SK-N-SH (cell line): ENCODE results near the gene SPAG9. TPM values are rescaled to one million over a fixed set of nuclear protein-coding genes. Genes with fewer than 3 reads are reported as not detected.

Experiments
- CTCF ChIA-PET: fragments of 300-600, 350-600 bp; formaldehyde crosslinking; extraction: SDS; loops from one replicate; lab custom pipeline; 2021; lab: Yijun Ruan, JAX
- POLR2A ChIA-PET: fragments of 350-600 bp; sonication (Branson Sonifier 250); formaldehyde crosslinking; extraction: SDS; loops from one replicate; lab custom pipeline; 2020; ENCODE audit warnings: antibody characterized with exemption, inconsistent platforms; lab: Yijun Ruan, JAX
- DNase-seq: peaks from one replicate; pipeline ENCODE4 v3.0.0; 2012
- H2AFZ ChIP-seq: fragments of 200-600 bp; sonication (generic); 2 replicates; pipeline ENCODE4 v1.8.1; 2016; ENCODE audit warnings: antibody characterized with exemption, mild to moderate bottlenecking, low read depth
- H3F3A ChIP-seq: fragments of 200-600 bp; sonication (generic); replicated peaks from 2 replicates; pipeline ENCODE3; 2016; ENCODE audit warnings: antibody characterized with exemption, mild to moderate bottlenecking; ENCODE audit not compliant: insufficient read depth
- H3K27ac ChIP-seq, 2 experiments: fragments of 200-500 bp in 1 of 2; fragments of 200-600 bp in 1 of 2; sonication (Bioruptor generic) in 1 of 2; sonication (generic), shearing (Covaris generic) in 1 of 2; 2 replicates each; pipeline versions ENCODE4 v1.5.1 to v1.6.1; 2014 to 2016; ENCODE audit warnings: low read depth in 2 of 2, inconsistent platforms in 1 of 2, low read length in 1 of 2, mild to moderate bottlenecking in 1 of 2, mixed read lengths in 1 of 2
- H3K27me3 ChIP-seq: fragments of 200-600 bp; sonication (generic), shearing (Covaris generic); 2 replicates; pipeline ENCODE4 v1.6.1; 2016; ENCODE audit warnings: mixed run types; ENCODE audit not compliant: insufficient read depth
- H3K36me3 ChIP-seq, 2 experiments: fragments of 200-500 bp in 1 of 2; fragments of 200-600 bp in 1 of 2; sonication (Bioruptor generic) in 1 of 2; sonication (generic) in 1 of 2; replicated peaks in 1 of 2; 2 replicates each; pipeline versions ENCODE3 to v1.5.1; 2014 to 2016; ENCODE audit warnings: low read length in 1 of 2, mild to moderate bottlenecking in 1 of 2; ENCODE audit not compliant: insufficient read depth in 2 of 2, control insufficient read depth in 1 of 2
- H3K4me1 ChIP-seq, 2 experiments: fragments of 200-500 bp in 1 of 2; fragments of 200-600 bp in 1 of 2; sonication (Bioruptor generic) in 1 of 2; sonication (generic), shearing (Covaris generic) in 1 of 2; 2 replicates each; pipeline versions ENCODE4 v1.5.1 to v1.6.1; 2014 to 2016; ENCODE audit warnings: low read depth in 1 of 2, low read length in 1 of 2, mixed run types in 1 of 2; ENCODE audit not compliant: insufficient read depth in 2 of 2, control insufficient read depth in 1 of 2
- H3K4me2 ChIP-seq: fragments of 200-600 bp; sonication (generic), shearing (Covaris generic); 2 replicates; pipeline ENCODE4 v1.6.1; 2017; ENCODE audit warnings: mixed run types
- H3K4me3 ChIP-seq, 2 experiments: fragments of 200-500 bp in 1 of 2; fragments of 200-600 bp in 1 of 2; sonication (Bioruptor generic) in 1 of 2; sonication (generic), shearing (Covaris generic) in 1 of 2; 2 replicates each; pipeline versions ENCODE4 v1.5.1 to v1.8.1; 2014 to 2016; ENCODE audit warnings: low read depth in 2 of 2, inconsistent platforms in 1 of 2, low read length in 1 of 2, mild to moderate bottlenecking in 1 of 2, mixed read lengths in 1 of 2, moderate library complexity in 1 of 2
- H3K79me2 ChIP-seq: fragments of 200-600 bp; sonication (generic); 2 replicates; pipeline ENCODE4 v1.8.1; 2017; ENCODE audit warnings: mild to moderate bottlenecking; ENCODE audit not compliant: insufficient read depth
- H3K9ac ChIP-seq: fragments of 200-600 bp; sonication (generic); 2 replicates; pipeline ENCODE4 v1.6.1; 2017; ENCODE audit warnings: mixed run types
- H3K9me2 ChIP-seq: fragments of 200-600 bp; sonication (generic); 2 replicates; pipeline ENCODE4 v1.6.1; 2017; ENCODE audit warnings: mixed run types
- H3K9me3 ChIP-seq: fragments of 200-600 bp; sonication (generic); 2 replicates; pipeline ENCODE4 v1.6.1; 2017; ENCODE audit warnings: mixed run types, mild to moderate bottlenecking, moderate library complexity
- H4K20me1 ChIP-seq: fragments of 200-600 bp; sonication (generic); 2 replicates; pipeline ENCODE4 v1.6.1; 2017; ENCODE audit warnings: mild to moderate bottlenecking, mixed run types; ENCODE audit not compliant: insufficient read depth
- CHD2 ChIP-seq: fragments of 150-350 bp; IDR thresholded peaks from 2 replicates; pipeline ENCODE4 v1.6.1; 2018; ENCODE audit warnings: low read length; ENCODE audit not compliant: partially characterized antibody
- ELF1 ChIP-seq: IDR thresholded peaks from 2 replicates; pipeline ENCODE4 v1.4.0; 2012
- EZH2phosphoT487 ChIP-seq: fragments of 200-600 bp; sonication (generic); IDR thresholded peaks from 2 replicates; pipeline ENCODE4 v1.6.1; 2017; ENCODE audit warnings: low read depth, mixed run types, mild to moderate bottlenecking, antibody characterized with exemption, moderate library complexity, borderline replicate concordance
- GABPA ChIP-seq: IDR thresholded peaks from 2 replicates; pipeline ENCODE4 v1.4.0; 2012; ENCODE audit warnings: low read depth, mild to moderate bottlenecking
- GATA2 ChIP-seq: sonication (generic); formaldehyde crosslinking; IDR thresholded peaks from 2 replicates; pipeline ENCODE4 v1.5.0; 2020; ENCODE audit warnings: mild to moderate bottlenecking, missing genetic modification reagents
- JUND ChIP-seq: IDR thresholded peaks from 2 replicates; pipeline ENCODE4 v1.4.0; 2012
- MEF2A ChIP-seq: IDR thresholded peaks from 2 replicates; pipeline ENCODE4 v1.4.0; 2012; ENCODE audit warnings: low read depth, borderline replicate concordance
- MXI1 ChIP-seq: IDR thresholded peaks from 2 replicates; pipeline ENCODE4 v1.6.1; 2012; ENCODE audit warnings: mild to moderate bottlenecking, low read depth, low read length, improper control_type of control experiment
- NFIC ChIP-seq: IDR thresholded peaks from 2 replicates; pipeline ENCODE4 v1.4.0; 2012; ENCODE audit warnings: borderline replicate concordance
- NRF1 ChIP-seq: IDR thresholded peaks from 2 replicates; pipeline ENCODE4 v1.6.1; 2012; ENCODE audit warnings: low read depth, mild to moderate bottlenecking, low read length
- RCOR1 ChIP-seq: fragments of 150-350 bp; IDR thresholded peaks from 2 replicates; pipeline ENCODE4 v1.6.1; 2017; ENCODE audit warnings: antibody characterized with exemption, low read length
- RFX5 ChIP-seq: IDR thresholded peaks from 2 replicates; pipeline ENCODE4 v1.6.1; 2012; ENCODE audit warnings: mild to moderate bottlenecking, improper control_type of control experiment, low read length
- RXRA ChIP-seq: IDR thresholded peaks from 2 replicates; pipeline ENCODE4 v1.4.0; 2012; ENCODE audit warnings: low read depth, mild to moderate bottlenecking, borderline replicate concordance
- SMC3 ChIP-seq: IDR thresholded peaks from 2 replicates; pipeline ENCODE4 v1.6.1; 2012; ENCODE audit warnings: low read depth, low read length, improper control_type of control experiment
- TAF1 ChIP-seq: IDR thresholded peaks from 2 replicates; pipeline ENCODE4 v1.6.1; 2012; ENCODE audit warnings: low read depth, mild to moderate bottlenecking, low read length, moderate library complexity, borderline replicate concordance
- TEAD4 ChIP-seq: IDR thresholded peaks from 2 replicates; pipeline ENCODE4 v1.4.0; 2012; ENCODE audit warnings: mild to moderate bottlenecking, borderline replicate concordance; ENCODE audit not compliant: insufficient read depth
- WGBS: methylation state at CpG from one replicate; pipeline ENCODE4 v1.1.6; 2017; ENCODE audit warnings: low lambda C conversion rate; 5-methylcytosine and 5-hydroxymethylcytosine counted together
- polyA plus RNA-seq, 3 experiments: library from polyadenylated mRNA; depleted of rRNA; stranded (reverse); fragments of >200 nt; gene quantifications; 2 replicates each; pipeline ENCODE4 v1.2.3, GENCODE V29; 2012
- TF ChIP-seq, protein P1 (sequence below): IDR thresholded peaks from 2 replicates; pipeline ENCODE4 v1.4.0; 2012; ENCODE audit warnings: low read depth
- TF ChIP-seq, protein P2 (sequence below): IDR thresholded peaks from 2 replicates; pipeline ENCODE4; 2012
- TF ChIP-seq, protein P3 (sequence below): fragments of 200-600 bp; sonication (generic); IDR thresholded peaks from 2 replicates; pipeline ENCODE4 v1.6.1; 2017; ENCODE audit warnings: antibody characterized with exemption, mild to moderate bottlenecking, moderate library complexity

SPAG9 gene
- polyA plus RNA-seq, 1 of the 3 experiments (the other 2 are of a cell fraction), result 32.1 TPM

DNA sequence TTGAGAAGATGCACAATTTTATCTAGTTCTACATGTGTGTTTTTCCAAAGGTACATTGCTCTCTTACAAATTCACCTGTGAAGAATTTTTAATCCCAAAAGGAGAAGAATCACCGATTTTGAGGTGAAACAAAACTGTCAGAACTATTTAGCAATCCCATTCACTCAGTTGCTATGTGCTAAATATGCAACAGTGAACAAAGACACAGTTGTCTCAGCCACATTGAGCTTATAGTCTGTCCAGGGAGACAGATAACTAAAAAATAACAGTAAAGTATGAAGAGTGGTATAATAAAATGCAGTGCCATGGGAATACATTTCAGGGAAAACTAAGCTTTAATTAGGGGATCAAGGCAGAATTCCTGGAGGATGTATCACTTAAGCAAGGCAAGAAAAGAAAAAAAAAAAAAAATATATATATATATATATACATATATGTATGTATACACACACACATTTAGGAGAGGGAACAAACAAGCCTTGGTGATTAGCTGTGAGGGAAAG lies 110.4 kb downstream of the SPAG9 start:
- Histone ChIP-seq H3K4me3 (no peak overlapping the region), H3F3A (peaks cover 19% of the 10 kb centered on the region), H3K36me3 (peaks cover 58 to 78% of the 10 kb centered on the region in 2 experiments)
- no peak for TF ChIP-seq MEF2A
- no peak for TF ChIP-seq RFX5
- TF ChIP-seq JUND, result no peak
- no peak for TF ChIP-seq NRF1
- TF ChIP-seq SMC3, result no peak
- TF ChIP-seq, all 33 proteins: peak for 0
- no peak overlapping the region for H3K4me2 ChIP-seq
- no peaks in the 10 kb centered on the region for H3K9me3 ChIP-seq
- H3K9me2 ChIP-seq, result no peaks in the 10 kb centered on the region
- no peak overlapping the region for H2AFZ ChIP-seq
- H4K20me1 ChIP-seq, result no peaks in the 10 kb centered on the region
- no peak overlapping the region for H3K27ac ChIP-seq
- ChIA-PET CTCF (interaction anchor here (0.6 to 1.9 kb wide), 13 partner anchors 9 to 1036 kb away, joined by 3 to 14 read pairs (median 5); partner anchors contain the start of gene NME1), POLR2A (interaction anchor here (0.7 kb wide), 1 partner anchor 144 kb away, joined by 3 read pairs; no protein-coding TSS in a partner anchor)
- H3K79me2 ChIP-seq, result peaks cover 16% of the 10 kb centered on the region
- WGBS, result 92% methylated on average over 1 of the region's 1 CpG
- no peak for DNase-seq
- H3K27me3 ChIP-seq, result no peaks in the 10 kb centered on the region
- no peak overlapping the region for H3K9ac ChIP-seq
- H3K4me1 ChIP-seq, result peaks cover 2 to 5% of the 10 kb centered on the region in 2 experiments; a peak in 2 of 4 replicates

DNA sequence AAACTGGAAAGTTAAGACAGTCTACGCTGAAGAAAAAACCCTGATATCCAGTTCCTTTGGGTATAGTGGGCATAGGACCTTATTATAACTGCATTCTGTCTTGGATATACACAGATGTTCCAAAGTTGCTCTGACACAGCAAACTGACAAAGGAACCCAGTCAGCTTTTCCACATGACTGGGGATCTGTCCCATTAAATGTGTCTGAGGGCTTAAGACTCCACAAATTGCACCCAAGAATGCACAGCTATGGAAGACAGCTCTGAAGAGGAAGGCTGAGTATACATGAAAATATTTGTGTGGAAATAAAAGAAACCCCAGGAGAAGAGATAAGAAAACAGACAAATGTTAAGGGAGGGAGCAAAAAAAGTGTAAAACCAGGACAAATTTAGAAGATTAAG lies 114.1 kb downstream of the SPAG9 start:
- peaks cover 24% of the 10 kb centered on the region for H3F3A ChIP-seq
- H3K27ac ChIP-seq, result peak overlapping the region in 1 of 2 experiments; percentile 1; a peak in 1 of 4 replicates
- TF ChIP-seq SMC3 (no peak), CHD2 (no peak), RFX5 (no peak), TEAD4 (no peak)
- TF ChIP-seq, all 33 proteins: peak for 0
- H3K36me3 ChIP-seq, result peaks cover 57 to 78% of the 10 kb centered on the region in 2 experiments
- no peak overlapping the region for H3K9ac ChIP-seq
- no peaks in the 10 kb centered on the region for H3K4me1 ChIP-seq
- no peak overlapping the region for H3K4me2 ChIP-seq
- ChIA-PET POLR2A (interaction anchor here (0.6 kb wide), 1 partner anchor 166 kb away, joined by 4 read pairs; no protein-coding TSS in a partner anchor), CTCF (interaction anchor here (0.9 to 11.1 kb wide), 6 partner anchors 10 to 154 kb away, joined by 3 to 247 read pairs (median 13); partner anchors contain the start of gene NME1)
- H3K27me3 ChIP-seq, result no peaks in the 10 kb centered on the region
- H2AFZ ChIP-seq, result no peak overlapping the region
- no peak for DNase-seq
- WGBS, result 95% methylated on average over 1 of the region's 1 CpG
- H3K9me3 ChIP-seq, result no peaks in the 10 kb centered on the region
- H3K4me3 ChIP-seq, result no peak overlapping the region
- no peaks in the 10 kb centered on the region for H4K20me1 ChIP-seq
- H3K9me2 ChIP-seq, result no peaks in the 10 kb centered on the region
- peaks cover 8% of the 10 kb centered on the region; the same call in 1 of the 2 replicates for H3K79me2 ChIP-seq

DNA sequence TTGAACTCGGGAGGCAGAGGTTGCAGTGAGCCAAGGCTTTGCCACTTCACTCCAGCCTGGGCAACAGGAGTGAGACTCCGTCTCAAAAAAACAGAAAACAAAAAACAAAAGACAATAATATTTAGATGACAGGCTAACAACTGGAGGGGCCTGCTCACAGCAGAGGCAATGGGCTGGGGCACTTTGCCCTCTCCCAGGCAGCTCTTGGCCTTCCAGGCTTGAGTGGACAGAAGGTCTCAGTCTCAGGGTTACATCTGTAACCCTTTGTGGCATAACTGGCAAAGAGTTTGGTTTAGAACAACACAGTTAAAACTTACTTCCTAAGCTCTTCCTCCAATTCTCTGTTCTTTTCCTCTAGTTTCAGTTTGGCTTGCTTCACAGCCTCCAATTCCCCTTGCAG lies 114.9 kb downstream of the SPAG9 start:
- Histone ChIP-seq H3K36me3 (peaks cover 63 to 77% of the 10 kb centered on the region in 2 experiments), H3K27me3 (no peaks in the 10 kb centered on the region), H3K4me3 (no peak overlapping the region), H4K20me1 (no peaks in the 10 kb centered on the region), H3K4me2 (no peak overlapping the region), H3K9ac (no peak overlapping the region), H2AFZ (no peak overlapping the region), H3K27ac (no peak overlapping the region), H3F3A (peaks cover 29% of the 10 kb centered on the region), H3K79me2 (peaks cover 8% of the 10 kb centered on the region; the same call in 1 of the 2 replicates), H3K4me1 (no peaks in the 10 kb centered on the region), H3K9me2 (no peaks in the 10 kb centered on the region), H3K9me3 (no peaks in the 10 kb centered on the region)
- ChIA-PET POLR2A (interaction anchor here (2.3 kb wide), 1 partner anchor 147 kb away, joined by 6 read pairs; the partner anchor contains the start of gene NME1), CTCF (interaction anchor here (0.9 to 11.1 kb wide), 6 partner anchors 9 to 147 kb away, joined by 3 to 247 read pairs (median 13); partner anchors contain the start of genes NME1 and SPAG9)
- WGBS, result 100% methylated on average over 2 of the region's 2 CpGs
- no peak for DNase-seq
- TF ChIP-seq NFIC (no peak), ELF1 (no peak), NRF1 (no peak), RCOR1 (no peak), EZH2phosphoT487 (no peak), MXI1 (no peak), RXRA (no peak), GATA2 (CRISPR knock-in tag) (no peak), SMC3 (no peak), GABPA (no peak), TAF1 (no peak), MEF2A (no peak)
- TF ChIP-seq, protein P1, sequence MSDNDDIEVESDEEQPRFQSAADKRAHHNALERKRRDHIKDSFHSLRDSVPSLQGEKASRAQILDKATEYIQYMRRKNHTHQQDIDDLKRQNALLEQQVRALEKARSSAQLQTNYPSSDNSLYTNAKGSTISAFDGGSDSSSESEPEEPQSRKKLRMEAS, result no peak
- TF ChIP-seq, protein P2, sequence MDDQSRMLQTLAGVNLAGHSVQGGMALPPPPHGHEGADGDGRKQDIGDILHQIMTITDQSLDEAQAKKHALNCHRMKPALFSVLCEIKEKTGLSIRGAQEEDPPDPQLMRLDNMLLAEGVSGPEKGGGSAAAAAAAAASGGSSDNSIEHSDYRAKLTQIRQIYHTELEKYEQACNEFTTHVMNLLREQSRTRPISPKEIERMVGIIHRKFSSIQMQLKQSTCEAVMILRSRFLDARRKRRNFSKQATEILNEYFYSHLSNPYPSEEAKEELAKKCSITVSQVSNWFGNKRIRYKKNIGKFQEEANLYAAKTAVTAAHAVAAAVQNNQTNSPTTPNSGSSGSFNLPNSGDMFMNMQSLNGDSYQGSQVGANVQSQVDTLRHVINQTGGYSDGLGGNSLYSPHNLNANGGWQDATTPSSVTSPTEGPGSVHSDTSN, result no peak
- TF ChIP-seq, protein P3, sequence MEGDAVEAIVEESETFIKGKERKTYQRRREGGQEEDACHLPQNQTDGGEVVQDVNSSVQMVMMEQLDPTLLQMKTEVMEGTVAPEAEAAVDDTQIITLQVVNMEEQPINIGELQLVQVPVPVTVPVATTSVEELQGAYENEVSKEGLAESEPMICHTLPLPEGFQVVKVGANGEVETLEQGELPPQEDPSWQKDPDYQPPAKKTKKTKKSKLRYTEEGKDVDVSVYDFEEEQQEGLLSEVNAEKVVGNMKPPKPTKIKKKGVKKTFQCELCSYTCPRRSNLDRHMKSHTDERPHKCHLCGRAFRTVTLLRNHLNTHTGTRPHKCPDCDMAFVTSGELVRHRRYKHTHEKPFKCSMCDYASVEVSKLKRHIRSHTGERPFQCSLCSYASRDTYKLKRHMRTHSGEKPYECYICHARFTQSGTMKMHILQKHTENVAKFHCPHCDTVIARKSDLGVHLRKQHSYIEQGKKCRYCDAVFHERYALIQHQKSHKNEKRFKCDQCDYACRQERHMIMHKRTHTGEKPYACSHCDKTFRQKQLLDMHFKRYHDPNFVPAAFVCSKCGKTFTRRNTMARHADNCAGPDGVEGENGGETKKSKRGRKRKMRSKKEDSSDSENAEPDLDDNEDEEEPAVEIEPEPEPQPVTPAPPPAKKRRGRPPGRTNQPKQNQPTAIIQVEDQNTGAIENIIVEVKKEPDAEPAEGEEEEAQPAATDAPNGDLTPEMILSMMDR, result no peak
